Peyer's patch (tissue), 4 donors: Measurements from ENCODE around the gene ANOS1. TPM values are rescaled to one million over a fixed set of nuclear protein-coding genes. Genes with fewer than 3 reads are reported as not detected.
"Not testable (repeated sequence)": the region's sequence is repeated elsewhere in the genome, so short reads cannot be mapped to it uniquely, and the experiment has no call there.

Experiments used
- DNase-seq, 3 donors: peaks; one replicate each; pipeline ENCODE4 v3.0.0-alpha.2; 2017 to 2019
- H3K27ac ChIP-seq, 4 donors: fragments of 200-600 bp; sonication (generic); one replicate each; pipeline ENCODE4 v1.5.1; 2016 to 2019
- H3K27me3 ChIP-seq, 2 donors: fragments of 200-600 bp; sonication (generic); one replicate each; pipeline ENCODE4 v1.5.1; 2019
- H3K36me3 ChIP-seq, 3 donors: fragments of 200-600 bp; sonication (generic); one replicate each; pipeline ENCODE4 v1.5.1; 2016 to 2019
- H3K4me1 ChIP-seq, 4 donors: fragments of 200-600 bp; sonication (generic); one replicate each; pipeline ENCODE4 v1.5.1; 2016 to 2019
- H3K4me3 ChIP-seq, 4 donors: fragments of 200-600 bp; sonication (generic); 1 replicate in 3 of 4; 2 replicates in 1 of 4; pipeline ENCODE4 v1.5.1; 2016 to 2019; ENCODE audit warnings: mild to moderate bottlenecking in 1 of 4
- H3K9me3 ChIP-seq, 4 donors: fragments of 200-600 bp; sonication (generic); one replicate each; pipeline ENCODE4 v1.5.1; 2016 to 2019; ENCODE audit warnings: mild to moderate bottlenecking in 1 of 4
- CTCF ChIP-seq, 6 experiments: fragments of 450-650 bp in 4 of 6; fragments of 200-600 bp in 2 of 6; sonication (generic) in 1 of 6; IDR thresholded peaks; one replicate each; pipeline ENCODE4 v1.5.1; 2017 to 2019; ENCODE audit warnings: antibody characterized with exemption in 6 of 6, mild to moderate bottlenecking in 3 of 6, moderate library complexity in 1 of 6
- POLR2A ChIP-seq, 2 donors: fragments of 450-650 bp; IDR thresholded peaks; one replicate each; pipeline ENCODE4 v1.5.1; 2017; ENCODE audit warnings: antibody characterized with exemption in 2 of 2, mild to moderate bottlenecking in 2 of 2, moderate library complexity in 2 of 2
- total RNA-seq, 4 donors: library from RNA; depleted of rRNA; stranded (reverse); fragments of >200 nt; gene quantifications; one replicate each; pipeline ENCODE4 v1.1.0, GENCODE V29; 2016

ANOS1 gene
- total RNA-seq, 4 donors from 2014 or later = 0.19 to 2.5 TPM; not detected in 2

GRCh38 chrX:8546715-8547114, 185.2 kb downstream of the ANOS1 start:
- H3K27ac ChIP-seq = no peak overlapping the region
- no peak for DNase-seq
- no peaks in the 10 kb centered on the region for H3K9me3 ChIP-seq
- TF ChIP-seq CTCF (IDR thresholded peaks at IDR 0.05) (no peak), POLR2A (IDR thresholded peaks at IDR 0.05) (no peak)
- no peak overlapping the region for H3K4me3 ChIP-seq
- no peaks in the 10 kb centered on the region for H3K4me1 ChIP-seq
- H3K27me3 ChIP-seq = no peaks in the 10 kb centered on the region
- no peaks in the 10 kb centered on the region for H3K36me3 ChIP-seq

GRCh38 chrX:8520791-8521190, 211.1 kb downstream of the ANOS1 start:
- TF ChIP-seq CTCF (IDR thresholded peaks at IDR 0.05) (no peak), POLR2A (IDR thresholded peaks at IDR 0.05) (no peak)
- H3K27me3 ChIP-seq = no peaks in the 10 kb centered on the region
- H3K27ac ChIP-seq = no peak overlapping the region
- DNase-seq = no peak
- no peaks in the 10 kb centered on the region for H3K36me3 ChIP-seq
- H3K4me3 ChIP-seq = no peak overlapping the region
- no peaks in the 10 kb centered on the region for H3K9me3 ChIP-seq
- no peaks in the 10 kb centered on the region for H3K4me1 ChIP-seq

GRCh38 chrX:8520178-8520577, 211.8 kb downstream of the ANOS1 start:
- Histone ChIP-seq H3K4me1 (no peaks in the 10 kb centered on the region), H3K27ac (no peak overlapping the region), H3K4me3 (no peak overlapping the region), H3K36me3 (no peaks in the 10 kb centered on the region), H3K27me3 (no peaks in the 10 kb centered on the region), H3K9me3 (no peaks in the 10 kb centered on the region)
- no peak for DNase-seq
- TF ChIP-seq CTCF (IDR thresholded peaks at IDR 0.05) (no peak), POLR2A (IDR thresholded peaks at IDR 0.05) (no peak)

- TF ChIP-seq CTCF (IDR thresholded peaks at IDR 0.05) (no peak), POLR2A (IDR thresholded peaks at IDR 0.05) (no peak)
These were observed 227.5 kb downstream of the ANOS1 start for GRCh38 chrX:8504451-8504850.

GRCh38 chrX:8502101-8502500, 229.8 kb downstream of the ANOS1 start:
- not testable (repeated sequence) for H3K4me3 ChIP-seq, DNase-seq, H3K27me3 ChIP-seq, H3K9me3 ChIP-seq, H3K4me1 ChIP-seq, H3K27ac ChIP-seq, H3K36me3 ChIP-seq

More at GRCh38 chrX:8504451-8504850, 227.5 kb downstream of the ANOS1 start:
- Histone ChIP-seq H3K4me1 (no peaks in the 10 kb centered on the region), H3K36me3 (no peaks in the 10 kb centered on the region), H3K27me3 (no peaks in the 10 kb centered on the region), H3K9me3 (no peaks in the 10 kb centered on the region), H3K27ac (no peak overlapping the region), H3K4me3 (no peak overlapping the region)
- no peak for DNase-seq

GRCh38 chrX:8500203-8500602, 231.7 kb downstream of the ANOS1 start:
- TF ChIP-seq CTCF (IDR thresholded peaks at IDR 0.05) (no peak), POLR2A (IDR thresholded peaks at IDR 0.05) (no peak)
- no peaks in the 10 kb centered on the region for H3K9me3 ChIP-seq
- no peak overlapping the region for H3K4me3 ChIP-seq
- H3K36me3 ChIP-seq = no peaks in the 10 kb centered on the region
- no peak overlapping the region for H3K27ac ChIP-seq
- no peaks in the 10 kb centered on the region for H3K27me3 ChIP-seq
- no peaks in the 10 kb centered on the region for H3K4me1 ChIP-seq
- DNase-seq = no peak

GRCh38 chrX:8495036-8495435, 236.9 kb downstream of the ANOS1 start:
- not testable (repeated sequence) for H3K4me1 ChIP-seq, H3K36me3 ChIP-seq, DNase-seq

More at GRCh38 chrX:8495036-8495435, 236.9 kb downstream of the ANOS1 start:
- H3K27me3 ChIP-seq, H3K4me3 ChIP-seq, H3K9me3 ChIP-seq, H3K27ac ChIP-seq: not testable (repeated sequence)
